COLO829 (cell line): ENCODE measurements around the gene RAET1E.
"Not testable (repeated sequence)": the region's sequence is repeated elsewhere in the genome, so short reads cannot be mapped to it uniquely, and the experiment has no call there.

Experiments
- DNase-seq: peaks from one replicate; pipeline ENCODE4 v3.0.0; 2012; ENCODE audit warnings: low spot score

The RAET1E gene

GRCh38 chr6:149897855-149898744, at the start of gene RAET1E:
Gene RAET1E, minus strand, starts transcription at chr6:149898113. Its CDS starts 7,212 bp downstream, at chr6:149890901.
- no peak for DNase-seq

- not testable (repeated sequence) for DNase-seq
Observed at GRCh38 chr6:149947533-149947932, 49.6 kb upstream of the RAET1E start.

GRCh38 chr6:149946631-149947030, 48.7 kb upstream of the RAET1E start:
- DNase-seq, result not testable (repeated sequence)

GRCh38 chr6:149945276-149945675, 47.4 kb upstream of the RAET1E start:
- DNase-seq, result not testable (repeated sequence)

GRCh38 chr6:149943321-149943720, 45.4 kb upstream of the RAET1E start:
- not testable (repeated sequence) for DNase-seq

GRCh38 chr6:149942461-149942829, 44.5 kb upstream of the RAET1E start:
- DNase-seq, result no peak

- DNase-seq, result peak; percentile 64
Observed at GRCh38 chr6:149941583-149942460, 43.9 kb upstream of the RAET1E start, which contains the start of gene ULBP2. Gene ULBP2, plus strand, starts transcription at chr6:149942014. Its CDS starts 59 bp downstream, at chr6:149942073.

- no peak for DNase-seq
Observed at GRCh38 chr6:149940672-149940982, 42.7 kb upstream of the RAET1E start.

- DNase-seq, result no peak
Observed at GRCh38 chr6:149939909-149940671, 42.2 kb upstream of the RAET1E start.

GRCh38 chr6:149939356-149939648, 41.4 kb upstream of the RAET1E start:
- DNase-seq, result no peak

- no peak for DNase-seq
Observed at GRCh38 chr6:149938571-149939355, 40.9 kb upstream of the RAET1E start.

- not testable (repeated sequence) for DNase-seq
Observed at GRCh38 chr6:149938013-149938570, 40.2 kb upstream of the RAET1E start.

- DNase-seq, result no peak
Observed at GRCh38 chr6:149936743-149937142, 38.8 kb upstream of the RAET1E start.

GRCh38 chr6:149935668-149936067, 37.8 kb upstream of the RAET1E start:
- no peak for DNase-seq

- no peak for DNase-seq
Observed at GRCh38 chr6:149935246-149935645, 37.3 kb upstream of the RAET1E start.

GRCh38 chr6:149934249-149935156, 36.6 kb upstream of the RAET1E start:
- DNase-seq, result peak; percentile 51

- DNase-seq, result no peak
Observed at GRCh38 chr6:149933461-149933860, 35.5 kb upstream of the RAET1E start.

GRCh38 chr6:149933036-149933435, 35.1 kb upstream of the RAET1E start:
- DNase-seq, result no peak

GRCh38 chr6:149931501-149931900, 33.6 kb upstream of the RAET1E start:
- DNase-seq, result no peak

GRCh38 chr6:149929422-149929821, 31.5 kb upstream of the RAET1E start:
- no peak for DNase-seq
